HG02678 (cell line): ENCODE results near the gene CSGALNACT2.
"Not testable (repeated sequence)": the region's sequence is repeated elsewhere in the genome, so short reads cannot be mapped to it uniquely, and the experiment has no call there.

Experiments used
- ATAC-seq: cut with Tn5 transposase; IDR thresholded peaks from one replicate; pipeline ENCODE4 v1.9.1; 2021; ENCODE audit warnings: mild to moderate bottlenecking, moderate library complexity; ENCODE audit not compliant: unreplicated experiment

CSGALNACT2 gene

DNA sequence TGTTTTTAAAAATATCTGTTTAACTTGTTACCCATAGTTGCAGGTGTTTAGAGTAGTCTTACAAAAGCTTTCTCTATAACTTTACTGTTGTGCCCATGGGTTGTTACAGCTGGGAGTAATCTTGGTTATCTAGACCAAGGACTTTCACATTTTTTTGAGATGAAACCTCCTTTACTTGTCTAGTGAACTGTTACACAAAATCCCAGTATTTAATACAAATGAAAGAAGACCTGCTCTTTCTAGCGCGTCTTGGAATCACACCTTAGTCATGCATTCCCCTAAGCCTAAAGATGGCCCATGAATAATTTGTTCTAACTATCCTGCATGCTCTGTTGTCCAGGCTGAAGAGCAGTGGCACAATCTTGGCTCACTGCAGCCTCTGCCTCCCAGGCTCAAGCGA is 38.0 kb downstream of the CSGALNACT2 start:
- ATAC-seq: no peak

DNA sequence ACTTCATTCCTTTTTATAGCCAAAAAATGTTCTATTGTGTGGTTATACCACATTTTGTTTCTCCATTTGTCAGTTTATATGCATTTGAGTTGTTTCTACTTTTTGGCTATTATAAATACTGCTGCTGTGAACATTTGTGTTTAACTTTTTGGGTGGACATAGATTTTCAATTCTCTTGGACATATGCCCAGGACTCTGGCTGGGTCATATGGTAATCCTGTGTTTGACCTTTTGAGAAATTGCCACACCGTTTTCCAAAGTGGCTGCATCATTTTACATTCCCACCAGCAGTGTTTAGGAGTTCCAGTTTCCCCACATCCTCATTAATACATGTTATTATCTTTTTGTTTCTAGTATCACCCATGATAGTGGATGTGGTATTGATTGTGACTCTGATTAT is 39.4 kb downstream of the CSGALNACT2 start:
- ATAC-seq: no peak

DNA sequence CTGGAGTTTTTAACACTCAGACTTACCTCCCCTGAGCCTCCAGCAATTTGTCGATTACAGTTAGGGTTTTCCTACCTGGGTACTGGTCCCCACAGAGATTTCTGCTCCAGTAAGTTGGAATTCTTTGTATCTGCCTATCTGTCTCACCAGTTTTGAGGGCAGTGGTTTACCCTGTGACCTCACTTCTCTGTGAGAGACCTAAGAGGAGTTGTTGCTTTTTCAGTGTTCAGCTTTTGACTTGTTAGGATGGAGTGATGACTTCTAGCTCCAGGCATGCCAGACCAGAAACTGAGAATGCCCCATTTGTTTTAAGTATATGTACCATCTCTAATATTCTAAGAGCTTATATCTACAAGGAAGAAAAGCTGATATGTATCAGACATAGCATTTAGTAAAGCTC is 42.9 kb downstream of the CSGALNACT2 start:
- no peak for ATAC-seq

DNA sequence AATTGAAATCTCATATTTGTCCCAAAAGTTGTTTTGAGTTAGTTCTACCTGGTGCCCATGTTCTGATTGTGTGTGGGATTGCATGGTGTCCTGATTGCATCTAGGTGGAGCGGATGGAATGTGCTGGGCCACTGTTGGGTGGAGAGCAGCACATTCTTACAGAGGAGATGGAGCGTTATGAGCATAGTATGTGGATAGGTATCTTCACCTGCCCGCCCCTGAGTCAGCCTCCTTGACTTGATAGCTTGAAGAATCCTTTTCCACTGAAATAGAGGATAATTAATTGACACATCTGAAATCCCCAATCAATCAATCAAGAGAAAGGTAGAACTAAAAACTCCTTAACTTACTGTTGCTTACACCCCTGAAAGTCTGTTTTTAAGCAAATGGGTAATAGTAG is 45.5 kb downstream of the CSGALNACT2 start:
- ATAC-seq: not testable (repeated sequence)

DNA sequence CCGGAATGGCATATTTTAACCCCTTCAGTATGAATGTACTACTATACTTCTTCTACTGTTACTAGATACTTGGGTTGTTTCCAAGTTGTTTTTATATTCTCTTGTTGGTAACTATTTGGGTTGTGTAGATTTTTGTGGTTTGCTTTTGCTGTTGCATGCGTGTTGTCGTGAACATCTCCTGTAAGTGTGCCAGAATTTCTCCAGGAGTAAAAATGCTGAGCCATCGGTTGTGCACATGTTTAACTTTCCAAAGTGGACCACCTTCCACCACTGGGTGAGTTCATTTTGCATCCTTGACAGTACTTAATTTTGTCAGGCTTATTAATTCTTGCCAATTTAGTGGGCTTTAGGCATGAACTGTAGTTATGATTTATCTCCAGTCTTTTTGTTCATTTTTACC is 47.9 kb downstream of the CSGALNACT2 start:
- ATAC-seq: no peak

DNA sequence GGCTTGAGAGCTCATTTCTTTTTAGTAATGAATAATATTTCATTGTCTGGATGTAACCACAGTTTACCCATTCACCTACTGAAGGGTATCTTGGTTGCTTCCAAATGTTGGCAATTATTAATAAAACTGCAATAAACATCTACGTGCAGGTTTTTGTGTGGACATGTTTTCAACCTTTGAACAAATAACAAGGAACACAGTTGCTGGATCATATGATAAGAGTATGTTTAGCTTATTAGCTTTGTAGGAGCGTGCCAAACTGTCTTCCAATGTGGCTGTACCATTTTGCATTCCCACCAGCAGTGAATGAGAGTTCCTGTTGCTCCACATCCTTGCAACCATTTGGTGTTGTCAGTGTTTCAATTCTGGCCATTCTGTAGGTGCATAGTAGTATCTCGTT is 49.0 kb downstream of the CSGALNACT2 start:
- ATAC-seq: no peak

DNA sequence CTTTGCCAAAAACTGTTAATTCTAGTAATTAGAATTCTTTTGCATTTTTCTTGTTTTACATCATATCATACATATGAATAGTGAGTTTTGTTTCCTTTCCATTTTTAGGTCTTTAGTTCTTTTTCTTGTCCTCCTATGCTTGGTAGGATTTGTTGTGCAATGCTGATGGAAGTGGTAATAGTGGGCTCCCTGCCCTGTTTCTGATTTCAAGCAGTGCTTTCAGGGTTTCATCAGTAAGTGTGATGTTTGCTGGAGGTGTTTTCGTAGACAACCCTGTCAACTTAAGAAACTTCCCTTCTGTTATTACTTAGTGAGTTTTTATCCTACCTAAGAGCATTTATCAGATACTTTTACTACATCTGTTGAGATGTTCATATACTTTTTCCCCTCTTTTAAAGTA is 50.5 kb downstream of the CSGALNACT2 start:
- no peak for ATAC-seq

DNA sequence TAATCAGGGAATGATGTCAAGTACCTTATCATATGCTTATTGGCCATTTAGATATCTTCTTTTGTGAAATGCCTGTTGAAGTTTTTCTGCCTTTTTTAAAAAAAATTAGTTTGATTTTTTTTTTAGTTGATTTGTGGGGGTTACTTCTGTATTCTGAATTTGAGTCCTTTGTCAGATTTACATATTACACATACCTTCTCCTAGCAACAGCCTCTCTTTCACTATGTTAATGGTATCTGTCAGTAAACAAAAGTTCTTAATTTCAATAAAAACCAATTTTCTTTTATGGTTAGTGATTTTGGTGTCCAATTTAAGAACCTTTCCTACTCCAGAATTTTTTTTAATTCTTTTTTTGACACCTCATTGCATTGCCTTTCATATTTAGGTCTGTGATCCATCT is 52.0 kb downstream of the CSGALNACT2 start:
- ATAC-seq: no peak

DNA sequence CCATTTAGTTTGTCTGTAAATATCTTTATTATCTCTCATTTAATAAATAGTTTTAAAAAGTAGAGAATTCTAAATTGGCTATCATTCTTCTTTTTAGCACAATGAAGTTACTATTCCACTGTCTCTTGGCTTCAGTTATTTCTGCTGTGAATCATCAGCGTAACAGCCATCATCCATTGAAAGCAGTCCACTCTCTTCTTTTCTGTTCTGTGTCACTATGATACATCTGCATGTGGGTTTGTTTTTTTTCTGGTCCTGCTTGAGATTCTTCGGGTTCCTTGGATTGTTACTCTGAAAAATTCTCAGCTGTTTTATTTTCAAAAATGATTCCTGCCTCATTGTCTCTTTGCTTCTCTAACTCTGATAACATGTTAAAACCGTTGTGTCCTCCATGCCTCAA is 52.5 kb downstream of the CSGALNACT2 start:
- ATAC-seq: no peak

DNA sequence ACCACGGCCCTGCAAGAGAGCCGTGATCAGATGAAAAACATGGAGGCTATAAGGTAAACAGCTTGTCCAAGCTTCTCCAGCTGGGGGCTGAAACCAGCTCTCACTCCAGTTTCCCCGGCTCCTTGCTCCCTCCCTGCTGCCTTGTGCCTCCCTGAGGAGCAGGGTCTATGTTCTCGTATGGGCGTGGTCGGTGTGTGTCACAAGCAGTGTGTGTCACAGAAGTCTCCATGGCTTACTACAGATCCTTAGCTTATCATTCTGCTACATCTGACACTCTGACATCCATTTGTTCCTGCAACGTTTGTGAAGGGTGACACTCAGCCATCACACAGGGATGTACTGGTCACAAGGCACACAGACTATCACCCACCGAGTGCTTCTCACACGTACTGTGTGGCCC is 54.6 kb downstream of the CSGALNACT2 start:
- no peak for ATAC-seq

DNA sequence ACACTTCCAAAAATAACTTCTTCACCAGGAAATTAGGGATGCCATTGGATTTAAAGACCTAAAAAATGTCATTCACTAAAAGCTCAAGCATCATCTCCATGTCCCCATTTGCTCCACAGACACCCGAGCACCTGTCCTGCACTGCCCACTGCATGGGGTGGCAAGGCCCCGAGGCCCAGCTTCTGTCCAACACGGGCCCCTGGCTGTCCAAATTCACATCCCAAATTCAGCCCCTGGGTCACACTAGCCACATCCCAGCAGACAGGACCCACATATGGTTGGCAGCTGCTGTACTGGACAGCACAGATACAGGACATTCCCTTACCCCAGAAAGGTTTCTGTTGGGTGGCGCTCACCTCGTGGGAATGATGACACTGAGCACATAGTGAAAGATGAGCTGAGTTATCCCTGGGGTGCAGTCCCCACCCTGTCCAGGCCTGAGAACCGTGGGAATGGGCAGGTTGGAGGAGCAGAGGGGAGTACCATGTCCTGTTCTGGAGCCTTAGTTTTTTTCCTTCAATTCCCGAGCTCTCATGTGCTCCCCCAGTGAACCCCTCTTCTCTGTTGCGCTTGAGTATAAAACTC is 55.3 kb downstream of the CSGALNACT2 start:
- no peak for ATAC-seq

DNA sequence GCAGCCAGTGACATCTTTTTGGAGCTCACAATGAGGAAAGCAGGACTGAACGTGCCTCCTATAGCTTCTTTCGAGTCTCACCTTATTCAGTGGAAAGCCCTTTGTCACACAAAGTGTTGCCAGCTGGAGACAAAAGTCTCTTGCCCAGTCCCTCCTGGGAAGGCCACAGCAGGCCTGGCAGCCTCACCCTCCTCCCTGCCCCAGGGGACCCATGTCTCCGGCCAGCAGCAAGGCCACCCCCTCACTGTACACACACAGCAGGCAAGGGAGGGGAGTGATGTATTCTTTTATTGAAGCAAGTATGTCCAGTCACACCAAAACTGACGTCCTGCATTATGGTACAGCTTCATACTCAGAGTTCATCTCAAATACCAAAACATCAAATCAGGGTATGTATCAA is 56.0 kb downstream of the CSGALNACT2 start:
- ATAC-seq: no peak

DNA sequence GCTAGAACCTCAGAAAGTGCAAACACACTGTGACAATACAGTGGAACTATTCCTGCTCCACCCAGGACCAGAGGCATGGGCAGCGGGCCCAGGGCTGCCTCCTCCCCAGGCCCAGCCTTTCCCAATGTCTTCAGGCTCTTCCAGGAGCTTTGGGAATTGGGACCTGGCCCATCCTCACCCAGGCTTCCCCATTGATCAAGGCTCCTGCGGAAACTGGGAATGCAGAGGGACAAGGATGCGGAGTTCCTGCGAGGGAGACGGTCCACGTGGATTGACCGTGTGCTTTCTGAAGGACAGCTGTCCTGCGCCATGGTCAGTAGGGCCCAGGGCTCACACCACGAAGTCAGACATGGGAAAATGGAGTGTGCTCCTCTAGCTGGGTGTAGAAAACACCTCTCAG is 56.6 kb downstream of the CSGALNACT2 start:
- no peak for ATAC-seq

DNA sequence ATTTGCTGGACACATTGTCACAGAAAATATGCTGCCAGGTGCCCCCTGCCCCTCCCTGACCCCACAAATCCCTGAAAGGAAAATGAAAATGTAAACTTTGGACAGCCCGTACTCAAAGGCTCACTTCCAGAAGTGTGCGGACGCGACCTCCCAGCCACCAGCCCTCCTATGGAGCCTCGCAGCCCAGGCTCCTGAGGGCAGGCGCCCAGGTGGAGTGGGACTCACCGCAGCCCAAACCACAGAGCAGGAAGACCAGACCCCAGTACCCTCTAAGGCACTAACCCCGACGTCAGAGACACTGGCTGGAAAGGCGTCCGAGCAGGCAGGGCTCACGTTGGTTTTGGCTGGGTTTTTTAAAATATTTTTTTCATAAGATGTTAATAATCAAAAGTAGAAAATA is 57.3 kb downstream of the CSGALNACT2 start:
- no peak for ATAC-seq

DNA sequence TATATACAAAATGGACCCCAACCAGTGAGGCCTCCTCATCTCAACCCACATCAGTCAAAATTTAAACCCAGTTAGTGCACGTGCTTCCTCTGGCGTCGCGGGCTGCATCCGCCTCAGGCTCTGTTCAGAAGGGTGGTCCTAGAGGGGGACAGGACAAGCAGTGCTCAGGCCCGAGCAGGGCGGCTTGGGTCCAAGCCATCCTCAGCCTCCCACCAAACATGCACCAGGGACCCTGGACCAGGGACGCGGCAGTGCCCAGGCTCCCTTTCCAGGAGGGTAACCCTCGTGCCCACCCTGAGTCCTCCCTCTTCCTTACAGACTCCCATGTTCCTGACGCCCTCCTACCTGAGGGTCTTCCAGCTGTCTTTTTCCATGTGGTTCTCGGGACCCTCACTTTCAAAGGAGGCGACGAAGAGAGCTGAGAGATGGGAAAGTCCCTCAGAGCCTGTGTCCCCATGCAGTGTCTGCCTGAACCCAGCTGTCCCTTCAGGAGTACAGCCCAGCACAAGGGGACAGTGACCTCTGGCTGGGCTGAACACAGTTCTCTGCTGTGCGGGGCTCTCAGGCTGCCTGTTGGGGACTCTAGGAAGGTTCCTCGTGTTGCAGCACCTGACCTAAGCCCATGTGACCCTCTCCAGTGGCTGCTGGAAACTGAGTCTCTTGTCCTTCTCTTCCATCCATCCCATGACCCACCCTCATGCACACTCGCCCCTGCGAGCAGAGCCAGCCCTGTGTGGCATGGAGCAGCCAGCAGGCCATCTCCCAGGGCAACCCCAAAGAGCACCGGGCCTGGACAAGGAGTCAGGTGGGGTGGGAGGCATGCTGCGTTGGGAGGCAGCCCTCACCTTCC is 58.1 kb downstream of the CSGALNACT2 start:
- ATAC-seq: no peak

DNA sequence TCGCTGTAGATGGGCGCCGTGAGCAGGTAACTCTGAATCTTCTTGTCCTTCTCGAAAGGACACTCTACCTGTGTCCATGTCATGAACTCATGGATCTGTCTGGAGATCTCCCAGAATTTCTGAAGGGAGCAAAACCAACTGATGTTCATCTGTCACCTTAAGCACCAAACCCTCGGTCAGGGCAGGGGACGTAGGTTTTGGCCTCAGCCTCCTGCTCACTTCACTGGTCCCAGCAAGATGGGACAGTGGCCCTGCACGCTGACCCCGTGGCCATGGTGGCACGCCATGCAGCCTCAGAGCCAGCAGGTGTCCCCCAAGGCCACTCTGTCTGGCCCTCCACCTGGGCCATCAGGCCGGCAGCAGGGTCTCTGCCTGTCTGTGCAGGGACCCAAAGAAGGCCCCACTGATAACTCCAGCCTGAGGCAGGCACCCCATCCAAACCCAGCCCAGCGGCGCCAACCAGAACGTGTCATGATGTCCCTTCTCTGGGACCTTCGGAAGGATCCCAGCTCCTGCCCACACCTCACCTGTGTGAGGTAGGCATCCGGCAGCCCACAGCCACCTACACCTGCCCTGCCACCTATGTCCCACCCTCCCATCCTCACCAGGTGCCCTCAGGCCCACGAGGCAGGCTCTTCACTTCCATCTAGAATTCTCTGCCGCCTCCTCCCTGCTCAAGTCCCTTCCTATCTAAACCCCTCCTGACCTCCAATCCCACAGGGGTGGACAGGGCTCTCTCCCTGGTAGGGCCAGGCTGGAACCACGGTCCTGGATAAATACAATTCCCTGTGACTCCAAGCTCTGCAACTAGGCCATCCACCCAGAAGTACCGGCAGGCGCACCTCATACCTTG is 59.0 kb downstream of the CSGALNACT2 start:
- ATAC-seq: no peak

DNA sequence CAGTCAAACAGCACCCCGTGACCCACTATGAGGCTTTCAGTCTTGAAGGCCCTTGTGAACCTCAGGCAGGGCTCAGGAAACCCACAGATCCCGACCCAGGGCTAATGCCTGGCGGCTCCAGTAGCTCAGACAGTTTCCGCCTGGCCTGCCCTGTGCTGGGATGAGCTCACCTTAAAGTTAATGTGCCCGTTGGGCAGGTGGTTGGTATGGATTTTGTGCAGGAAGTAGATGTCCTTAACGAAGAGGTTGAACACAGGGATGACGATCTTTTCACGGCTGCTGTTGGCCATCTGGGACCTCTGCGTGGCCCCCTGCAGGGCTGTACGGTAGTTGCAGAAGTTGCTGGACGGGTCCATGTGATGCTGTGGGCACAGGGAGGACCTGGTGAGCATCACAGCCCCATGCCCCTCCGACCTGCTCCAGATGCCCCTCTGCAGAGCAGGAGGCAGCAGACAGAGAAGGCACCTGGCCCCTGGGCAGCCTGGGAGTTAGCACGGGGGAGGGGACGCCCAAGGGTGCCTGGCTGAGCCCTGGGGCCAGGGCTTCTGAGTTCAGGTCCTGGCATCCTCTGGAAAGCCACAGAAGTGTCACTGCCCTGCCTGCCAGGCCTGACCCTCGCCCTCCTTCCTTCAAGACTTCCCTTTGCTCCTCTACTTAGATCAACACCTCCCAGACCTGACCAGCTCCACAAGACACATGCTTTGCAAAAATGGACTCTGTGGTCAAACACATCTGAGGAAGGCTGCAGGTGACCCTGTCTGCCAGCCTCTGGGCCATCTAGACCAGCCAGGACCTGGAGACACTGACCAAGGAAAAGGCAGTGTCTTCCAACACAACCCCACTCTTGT is 59.8 kb downstream of the CSGALNACT2 start:
- ATAC-seq: no peak

DNA sequence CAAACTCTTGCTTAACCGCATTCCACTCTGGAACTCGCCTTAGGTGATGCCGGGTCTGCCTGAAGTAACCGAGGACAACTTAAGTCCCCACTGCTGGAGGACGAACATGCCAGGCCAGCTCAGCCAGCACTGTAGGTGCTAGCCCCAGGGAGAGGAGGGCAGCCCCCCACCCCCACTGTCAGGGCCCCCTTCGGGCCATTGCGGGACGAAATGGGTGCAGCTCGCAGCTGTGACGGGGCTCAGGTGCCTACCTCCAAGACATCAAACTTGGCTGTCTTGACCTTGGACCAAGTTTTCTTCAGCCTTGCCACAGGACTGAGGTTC is 60.4 kb downstream of the CSGALNACT2 start:
- no peak for ATAC-seq

DNA sequence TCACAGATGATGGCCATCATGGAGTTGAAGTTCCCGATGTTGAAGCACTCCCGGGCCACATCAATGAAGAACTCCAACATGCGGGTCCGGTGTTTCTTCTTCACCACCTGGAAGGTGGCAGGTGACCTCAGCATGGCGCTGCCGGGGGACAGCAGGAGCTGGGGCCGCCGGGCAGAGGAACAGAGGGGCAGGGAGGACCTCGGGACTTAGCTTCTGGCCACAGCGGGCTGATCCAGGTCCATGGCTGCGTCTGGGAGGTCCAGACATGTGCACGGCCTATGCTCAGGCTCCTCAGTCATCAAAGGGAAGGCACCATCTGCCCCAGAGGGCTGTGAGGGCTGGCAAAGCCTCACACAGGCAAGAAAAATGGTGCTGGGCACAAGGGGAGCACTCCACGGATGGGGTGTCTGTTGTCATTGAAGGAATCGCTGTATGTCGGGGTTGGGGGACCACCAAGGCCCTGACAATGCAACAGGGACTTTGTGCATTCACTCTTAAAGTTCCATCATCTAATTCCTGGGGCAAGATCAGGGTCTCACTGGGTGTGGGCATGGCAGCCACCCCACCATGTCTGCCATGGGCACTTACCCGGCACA is 60.9 kb downstream of the CSGALNACT2 start:
- ATAC-seq: no peak

DNA sequence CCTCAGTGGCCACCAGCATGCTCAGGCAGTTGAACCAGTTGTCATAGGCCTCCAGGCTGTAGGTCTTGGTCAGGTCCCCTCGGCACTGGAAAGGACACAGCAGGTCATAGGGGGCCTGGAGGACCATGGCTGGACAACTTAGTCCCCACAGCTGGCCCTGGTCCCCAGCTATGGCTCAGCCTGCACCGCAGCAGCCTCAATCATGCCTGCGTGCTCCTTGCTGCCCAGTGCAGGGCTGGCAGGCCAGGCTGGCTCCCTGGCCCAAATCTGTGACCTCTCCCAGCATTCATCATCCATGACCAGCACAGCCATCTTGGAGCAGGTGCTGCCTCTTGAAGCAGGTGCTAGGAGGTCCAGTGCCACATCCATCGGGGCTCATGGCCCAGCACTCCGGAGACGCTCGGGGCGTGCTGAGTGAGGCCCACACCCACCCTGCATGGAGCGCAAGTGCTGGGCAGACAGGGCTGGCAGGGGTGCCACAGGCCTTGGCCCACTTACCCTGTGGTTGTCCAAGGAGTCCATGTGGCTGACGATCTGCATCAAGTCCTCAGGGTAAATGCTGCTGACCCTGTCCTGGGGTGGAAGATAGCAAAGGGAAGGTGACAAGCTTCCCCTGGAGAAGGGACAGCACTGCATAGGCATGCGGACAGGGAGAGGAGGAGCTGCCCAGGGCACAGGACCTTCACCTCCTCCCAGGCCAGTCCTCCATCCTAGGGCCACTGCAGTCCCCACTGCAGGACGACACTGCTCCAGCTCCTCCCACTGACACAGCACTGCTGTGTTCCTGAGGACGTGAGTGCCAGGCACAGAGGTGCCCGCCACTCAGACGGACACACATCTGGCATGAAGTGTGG is 61.7 kb downstream of the CSGALNACT2 start:
- no peak for ATAC-seq
